Fibroblast of the conjunctiva (primary cell): ENCODE data around the gene PROM2.
"Not testable (repeated sequence)": the region's sequence is repeated elsewhere in the genome, so short reads cannot be mapped to it uniquely, and the experiment has no call there.

ENCODE experiments used
- DNase-seq: peaks from one replicate; pipeline ENCODE4 v3.0.0-alpha.2; 2010; ENCODE audit warnings: low read depth

PROM2 gene, protein sequence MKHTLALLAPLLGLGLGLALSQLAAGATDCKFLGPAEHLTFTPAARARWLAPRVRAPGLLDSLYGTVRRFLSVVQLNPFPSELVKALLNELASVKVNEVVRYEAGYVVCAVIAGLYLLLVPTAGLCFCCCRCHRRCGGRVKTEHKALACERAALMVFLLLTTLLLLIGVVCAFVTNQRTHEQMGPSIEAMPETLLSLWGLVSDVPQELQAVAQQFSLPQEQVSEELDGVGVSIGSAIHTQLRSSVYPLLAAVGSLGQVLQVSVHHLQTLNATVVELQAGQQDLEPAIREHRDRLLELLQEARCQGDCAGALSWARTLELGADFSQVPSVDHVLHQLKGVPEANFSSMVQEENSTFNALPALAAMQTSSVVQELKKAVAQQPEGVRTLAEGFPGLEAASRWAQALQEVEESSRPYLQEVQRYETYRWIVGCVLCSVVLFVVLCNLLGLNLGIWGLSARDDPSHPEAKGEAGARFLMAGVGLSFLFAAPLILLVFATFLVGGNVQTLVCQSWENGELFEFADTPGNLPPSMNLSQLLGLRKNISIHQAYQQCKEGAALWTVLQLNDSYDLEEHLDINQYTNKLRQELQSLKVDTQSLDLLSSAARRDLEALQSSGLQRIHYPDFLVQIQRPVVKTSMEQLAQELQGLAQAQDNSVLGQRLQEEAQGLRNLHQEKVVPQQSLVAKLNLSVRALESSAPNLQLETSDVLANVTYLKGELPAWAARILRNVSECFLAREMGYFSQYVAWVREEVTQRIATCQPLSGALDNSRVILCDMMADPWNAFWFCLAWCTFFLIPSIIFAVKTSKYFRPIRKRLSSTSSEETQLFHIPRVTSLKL

GRCh38 chr2:95274291-95275150 is at the start of gene PROM2:
Gene PROM2, plus strand, starts transcription at chr2:95274449. Its CDS starts 137 bp downstream, at chr2:95274586.
- no peak for DNase-seq

DNA sequence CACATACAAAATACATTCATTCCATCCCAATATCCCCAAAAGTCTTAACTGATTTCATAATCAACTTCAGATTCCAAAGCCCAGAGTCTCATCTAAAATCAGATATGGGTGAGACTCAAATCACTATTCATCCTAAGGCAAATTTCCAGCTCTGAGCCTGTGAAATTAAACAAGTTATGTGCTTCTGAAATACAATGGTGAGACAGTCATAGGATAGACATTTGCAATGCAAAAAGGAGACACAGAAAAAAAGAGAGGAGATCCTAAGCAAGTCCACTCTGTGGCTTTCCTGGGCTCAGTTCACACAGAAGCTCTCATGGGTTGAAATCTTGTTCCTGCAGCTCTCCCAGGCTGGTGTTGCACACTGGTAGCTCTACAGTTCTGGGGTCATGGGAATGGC is 48.6 kb upstream of the PROM2 start:
- no peak for DNase-seq

- DNase-seq = peak; percentile 74
Measured at GRCh38 chr2:95231723-95232122, 42.5 kb upstream of the PROM2 start.

DNA sequence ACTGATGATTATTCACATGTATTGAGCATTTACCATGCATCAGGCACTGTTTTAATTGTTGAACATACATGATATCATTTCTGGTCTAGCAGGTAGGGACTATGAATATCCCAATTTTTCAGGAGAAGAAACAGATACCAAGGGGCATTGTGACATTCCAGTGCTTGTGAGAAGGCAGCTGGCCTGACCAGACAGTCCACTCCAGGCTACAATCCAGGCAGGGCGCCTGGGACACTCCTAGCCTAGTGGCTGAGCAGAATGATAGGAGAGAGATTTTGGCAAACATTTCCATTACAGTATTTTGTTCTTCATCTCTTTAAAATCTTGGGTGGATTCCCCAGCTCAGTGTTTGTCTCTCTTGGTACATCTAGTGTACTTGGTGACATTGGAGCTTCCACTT is 42.0 kb upstream of the PROM2 start:
- no peak for DNase-seq

GRCh38 chr2:95234286-95234785 is 39.9 kb upstream of the PROM2 start:
- DNase-seq = no peak

- DNase-seq = no peak
Measured at GRCh38 chr2:95234816-95235215, 39.4 kb upstream of the PROM2 start.

DNA sequence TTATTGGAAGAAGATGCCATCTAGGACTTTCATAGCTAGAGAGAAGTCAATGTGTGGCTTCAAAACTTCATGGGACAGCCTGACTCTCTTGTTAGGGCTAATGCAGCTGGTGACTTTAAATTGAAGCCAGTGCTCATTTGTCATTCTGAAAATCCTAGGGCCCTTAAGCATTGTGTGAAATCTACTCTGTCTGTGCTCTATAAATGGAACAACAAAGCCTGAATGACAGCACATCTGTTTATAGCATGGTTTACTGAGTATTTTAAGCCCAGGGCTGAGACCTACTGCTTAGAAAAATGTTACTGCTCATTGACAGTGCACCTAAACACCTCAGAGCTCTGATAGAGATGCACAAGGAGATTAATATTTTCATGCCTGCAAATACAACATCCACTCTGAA is 36.1 kb upstream of the PROM2 start:
- no peak for DNase-seq

DNA sequence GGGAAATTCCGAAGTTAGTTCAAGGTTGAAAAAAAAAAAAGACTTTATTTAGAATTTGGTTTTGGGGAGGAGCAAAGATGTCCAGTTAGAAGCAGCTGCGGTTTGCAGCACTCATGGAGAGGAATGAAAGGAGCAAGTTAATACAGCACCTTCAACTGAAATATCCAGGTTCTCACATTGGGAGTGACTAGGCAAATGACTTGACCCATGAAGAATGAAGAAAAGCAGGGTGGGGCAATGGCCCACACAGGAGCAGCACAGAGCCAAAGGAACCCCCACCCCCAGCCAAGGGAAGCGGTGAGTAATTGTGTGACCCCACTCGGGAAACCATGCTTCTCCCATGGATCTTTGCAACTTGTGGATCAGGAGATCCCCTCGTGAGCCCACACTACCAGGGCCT is 34.2 kb upstream of the PROM2 start:
- DNase-seq = no peak

DNA sequence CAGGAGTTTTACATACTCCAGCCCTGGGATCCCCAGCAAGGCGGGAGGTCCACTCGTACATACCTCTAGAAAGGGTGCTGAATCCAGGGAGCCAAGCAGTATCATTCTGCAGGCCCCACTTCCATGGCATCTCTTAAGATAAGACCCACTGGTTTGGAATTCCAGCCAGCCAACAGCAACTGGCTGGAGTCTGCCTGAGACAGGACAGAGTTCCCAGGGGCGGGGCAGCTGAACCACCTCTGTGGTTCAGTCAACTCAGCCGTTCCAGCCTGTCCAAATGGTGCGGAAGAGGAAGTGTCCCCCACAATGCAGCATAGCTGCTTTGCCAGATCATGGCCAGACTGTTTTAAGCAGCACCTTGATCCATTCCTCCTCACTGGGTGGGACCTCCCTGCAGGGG is 33.7 kb upstream of the PROM2 start:
- DNase-seq = no peak

- DNase-seq = not testable (repeated sequence)
Measured at GRCh38 chr2:95242084-95242483, 32.2 kb upstream of the PROM2 start.

GRCh38 chr2:95258271-95258670 is 16.0 kb upstream of the PROM2 start:
- peak; percentile 18 for DNase-seq

DNA sequence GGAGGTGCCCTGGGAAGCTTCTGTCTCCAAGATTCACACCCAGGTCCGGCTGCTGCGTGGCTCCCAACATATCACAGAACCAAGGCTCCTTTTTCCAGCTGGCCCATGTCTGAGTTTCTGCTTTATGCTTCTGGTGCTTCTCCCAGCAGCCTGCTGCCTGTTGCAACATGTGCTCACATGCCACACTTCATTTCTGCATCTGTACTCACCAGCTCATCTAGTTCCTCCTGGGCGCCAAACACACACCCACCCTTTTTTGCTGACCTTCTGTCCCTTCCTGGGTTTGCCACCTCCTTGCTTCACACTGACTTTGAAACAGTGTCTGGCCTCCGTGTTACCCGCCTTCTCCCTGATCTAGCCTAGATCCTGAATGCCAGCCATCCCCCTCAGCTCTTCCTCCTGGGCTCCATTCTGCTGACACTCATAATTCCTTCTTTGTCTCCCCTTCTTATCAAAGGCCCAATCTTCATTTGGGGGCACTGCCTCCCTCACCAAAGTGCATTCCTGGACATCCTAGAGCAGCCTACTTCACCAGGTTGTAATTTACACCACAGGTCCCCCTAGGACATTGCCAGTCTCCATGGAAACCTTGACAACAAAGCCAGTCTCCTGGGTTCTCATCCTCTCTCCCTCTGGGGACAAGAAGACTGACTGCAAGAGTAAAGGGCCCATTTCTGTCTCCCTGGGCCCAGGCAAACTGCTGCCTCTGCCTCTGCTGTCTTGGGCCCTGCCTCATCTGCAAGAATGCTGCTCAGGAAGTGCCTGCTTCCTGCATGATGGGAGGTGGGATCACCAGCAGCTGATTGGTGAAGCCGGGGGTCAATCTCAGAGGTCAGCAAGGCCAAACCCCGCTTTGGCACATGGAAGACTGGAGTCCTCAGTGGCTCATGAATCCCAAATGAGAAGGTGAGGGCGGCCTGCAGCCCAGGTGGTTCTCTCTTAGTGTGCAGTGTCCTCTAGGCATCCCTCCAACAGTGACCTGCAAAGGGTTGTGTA is 13.9 kb upstream of the PROM2 start:
- peak; percentile 26 for DNase-seq

- DNase-seq = no peak
Measured at GRCh38 chr2:95261602-95262001, 12.6 kb upstream of the PROM2 start.

GRCh38 chr2:95262896-95263542 is 11.2 kb upstream of the PROM2 start:
- DNase-seq = no peak

GRCh38 chr2:95264624-95265023 is 9.6 kb upstream of the PROM2 start:
- DNase-seq = no peak

GRCh38 chr2:95265182-95265581 is 9.1 kb upstream of the PROM2 start:
- no peak for DNase-seq

DNA sequence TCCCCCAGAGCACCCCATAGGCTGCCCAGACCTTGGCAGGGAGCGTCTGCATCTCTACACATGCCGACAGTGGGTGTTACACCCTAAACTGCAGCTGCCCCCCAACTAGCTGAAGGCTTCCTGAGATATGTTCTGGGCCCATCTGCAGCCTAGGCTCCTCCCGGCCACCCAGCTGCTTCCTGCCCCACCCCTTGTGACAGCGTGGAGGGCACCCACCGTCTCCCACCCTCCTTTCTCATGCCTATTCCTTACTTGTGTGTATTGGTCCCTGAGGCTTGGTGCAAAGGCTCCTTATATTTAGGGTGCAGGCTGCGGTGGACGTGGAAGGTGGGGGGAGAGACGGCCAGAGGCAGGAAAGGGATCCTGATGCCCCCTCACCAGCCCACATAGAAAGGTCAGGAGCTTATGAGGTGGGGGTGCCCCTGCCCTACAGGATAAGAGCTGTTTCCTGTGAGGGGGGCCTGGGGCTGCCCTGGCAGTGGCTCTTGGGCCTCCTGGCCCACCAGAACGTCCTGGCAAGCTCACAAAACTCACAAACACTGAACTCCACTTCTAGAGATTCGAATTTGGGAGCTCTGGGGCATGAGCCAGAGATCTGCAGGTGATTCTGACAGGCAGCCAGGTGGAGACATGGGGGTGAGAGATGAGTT is 7.3 kb upstream of the PROM2 start:
- DNase-seq = no peak

DNA sequence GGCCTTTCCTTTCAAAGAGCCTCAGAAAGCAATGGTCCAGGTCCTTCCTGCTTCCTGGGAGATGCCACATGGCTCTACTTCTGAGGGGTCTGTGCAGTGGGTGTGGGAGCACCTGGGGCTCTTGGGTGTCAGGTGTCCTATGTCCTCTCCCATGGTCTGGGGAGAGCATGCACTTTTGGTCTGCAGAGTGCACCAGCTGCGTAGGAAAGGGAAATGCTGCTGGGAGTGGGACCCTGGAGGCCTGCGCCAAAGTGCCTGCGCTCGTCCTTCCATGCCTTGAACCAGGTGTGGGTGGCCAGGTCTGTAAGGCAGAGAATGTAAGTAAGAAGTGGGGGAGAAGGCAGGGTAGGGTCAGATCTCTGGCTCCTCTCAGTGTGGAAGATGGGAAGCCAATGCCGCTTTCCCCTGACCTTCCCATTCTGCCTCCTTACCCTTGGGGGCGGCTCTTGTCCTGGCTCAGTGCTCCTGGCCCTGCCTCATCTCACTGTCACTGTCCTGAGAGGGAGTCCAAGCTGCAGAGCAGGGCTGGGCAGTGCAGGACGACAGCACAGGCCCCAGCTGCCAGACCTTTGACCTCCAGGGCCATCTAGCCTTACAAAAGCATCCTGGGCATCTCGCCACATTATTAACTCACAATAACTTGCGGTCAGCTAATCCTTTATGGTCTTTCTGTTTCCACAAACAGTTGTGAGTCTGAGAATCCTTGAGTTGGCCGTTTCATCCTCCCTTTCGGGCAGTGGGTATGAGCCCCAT is 6.6 kb upstream of the PROM2 start:
- peak; percentile 20 for DNase-seq
